Myocyte (in vitro differentiated cells): Measurements from ENCODE around the gene GFER. TPM values are rescaled to one million over a fixed set of nuclear protein-coding genes. Genes with fewer than 3 reads are reported as not detected.

Experiments used
- DNase-seq: peaks from one replicate; pipeline ENCODE4 v3.0.0-alpha.2; 2012; ENCODE audit warnings: low read depth
- total RNA-seq: library from RNA; depleted of rRNA; stranded (reverse); fragments of >200 nt; gene quantifications from 2 replicates; pipeline ENCODE4 v1.2.3, GENCODE V29; 2014

The GFER gene
- total RNA-seq, 1 donor from 2014 or later = 19.9 TPM

DNA sequence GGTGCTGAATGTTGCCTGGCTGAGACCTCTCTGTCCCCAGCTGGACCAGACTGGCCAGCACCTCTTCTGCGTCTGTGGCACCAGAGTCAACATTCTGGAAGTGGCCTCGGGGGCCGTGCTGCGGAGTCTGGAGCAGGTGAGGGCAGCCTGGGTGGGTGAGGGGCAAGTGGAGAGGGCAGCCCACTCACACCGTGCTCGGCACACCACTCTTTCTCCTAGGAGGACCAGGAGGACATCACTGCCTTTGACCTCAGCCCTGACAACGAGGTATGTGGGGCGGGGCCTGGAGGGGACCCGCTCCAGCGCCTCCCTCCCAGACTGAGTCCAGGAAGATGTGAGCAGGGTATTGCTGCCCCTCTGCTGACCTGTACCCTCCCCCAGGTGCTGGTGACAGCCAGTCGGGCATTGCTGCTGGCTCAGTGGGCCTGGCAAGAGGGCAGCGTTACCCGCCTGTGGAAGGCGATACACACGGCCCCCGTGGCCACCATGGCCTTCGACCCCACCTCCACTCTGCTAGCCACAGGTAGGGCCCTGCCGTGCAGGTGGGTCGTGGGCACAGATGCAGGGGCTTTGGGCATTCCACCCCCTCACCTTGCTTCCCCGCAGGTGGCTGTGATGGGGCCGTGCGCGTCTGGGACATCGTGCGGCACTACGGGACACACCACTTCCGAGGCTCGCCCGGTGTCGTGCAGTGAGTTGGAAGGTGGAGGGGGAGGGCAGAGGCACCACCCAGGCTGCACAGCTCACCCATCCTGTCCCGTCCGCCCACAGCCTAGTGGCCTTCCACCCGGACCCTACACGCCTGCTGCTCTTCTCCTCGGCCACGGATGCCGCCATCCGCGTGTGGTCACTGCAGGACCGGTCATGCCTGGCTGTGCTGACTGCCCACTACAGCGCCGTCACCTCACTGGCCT is 9.6 kb upstream of the GFER start:
- no peak for DNase-seq

GRCh38 chr16:1975432-1976215 is 8.4 kb upstream of the GFER start:
- no peak for DNase-seq

DNA sequence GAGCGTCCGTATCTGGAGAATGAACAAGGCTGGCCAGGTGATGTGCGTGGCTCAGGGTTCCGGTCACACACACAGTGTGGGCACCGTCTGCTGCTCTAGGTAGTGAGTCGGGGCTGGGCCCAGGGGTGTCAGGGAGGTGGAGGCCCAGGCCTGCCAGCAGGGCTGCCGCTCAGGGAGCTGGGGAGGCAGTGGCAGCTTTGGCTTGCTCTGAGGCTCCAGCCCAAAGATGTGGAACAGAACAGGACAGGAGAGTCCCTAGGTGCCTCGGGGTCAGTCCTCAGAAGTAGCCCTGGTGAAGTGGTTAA is 7.8 kb upstream of the GFER start:
- no peak for DNase-seq

- no peak for DNase-seq
These were observed 6.8 kb upstream of the GFER start for GRCh38 chr16:1976951-1977874.

- no peak for DNase-seq
These were observed 6.1 kb upstream of the GFER start for GRCh38 chr16:1977875-1978268.

- DNase-seq = no peak
These were observed 5.4 kb upstream of the GFER start for GRCh38 chr16:1978476-1979120.

- DNase-seq = no peak
These were observed 4.5 kb upstream of the GFER start for GRCh38 chr16:1979271-1980029.

- DNase-seq = peak; percentile 79
These were observed 3.8 kb upstream of the GFER start for GRCh38 chr16:1980030-1980769.

GRCh38 chr16:1980770-1981087 is 3.3 kb upstream of the GFER start:
- DNase-seq = no peak

DNA sequence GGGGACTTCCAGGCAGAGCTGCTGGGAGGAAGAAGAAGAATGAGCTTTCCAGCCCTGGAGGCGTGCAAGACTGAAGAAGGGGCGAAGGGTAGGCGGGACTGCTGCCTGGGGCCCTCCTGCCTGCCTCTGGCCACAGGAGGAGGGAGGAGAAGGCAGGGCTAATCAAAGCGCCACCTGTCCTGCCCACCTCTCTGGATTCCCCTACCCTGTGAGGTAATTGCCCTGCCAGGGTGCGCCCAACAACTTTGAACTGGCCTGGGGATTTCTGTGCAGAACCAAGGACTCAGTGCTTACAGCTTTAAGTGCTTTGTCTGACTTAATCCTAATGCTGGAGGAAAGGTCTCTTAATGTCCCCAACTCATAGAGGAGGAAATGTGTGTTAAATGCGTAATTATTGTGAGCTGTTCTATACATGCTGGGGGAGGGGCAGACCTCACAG is 2.6 kb upstream of the GFER start, which contains the start of gene NOXO1:
TSS of gene NOXO1 (minus strand) at position 72 of the 439 bp plus-strand sequence. CDS start 290 bp downstream, outside the sequence.
- DNase-seq = no peak

DNA sequence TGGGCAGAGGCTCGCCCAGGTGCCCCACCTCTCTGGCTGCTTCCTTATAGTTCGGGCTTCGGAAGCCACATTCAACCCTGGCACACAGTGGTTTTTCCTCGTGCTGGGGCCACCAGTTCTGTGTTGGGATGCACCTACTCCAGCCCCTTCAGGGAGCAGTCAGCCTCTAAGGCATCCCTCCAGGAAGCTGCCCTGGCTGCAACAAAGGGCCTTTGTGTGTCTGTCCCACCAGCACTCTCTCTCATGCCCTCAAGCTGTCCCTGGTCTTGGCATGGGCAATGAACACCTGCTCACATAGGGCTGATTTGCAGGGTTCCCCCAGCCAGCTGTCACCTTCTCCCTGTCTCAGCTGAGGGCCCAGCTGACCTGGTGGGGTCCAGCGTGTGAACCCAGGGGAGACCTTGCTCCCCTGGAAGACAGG is 2.0 kb upstream of the GFER start:
- DNase-seq = peak; percentile 94

GRCh38 chr16:1982991-1983543 is 926 bp upstream of the GFER start:
- no peak for DNase-seq

DNA sequence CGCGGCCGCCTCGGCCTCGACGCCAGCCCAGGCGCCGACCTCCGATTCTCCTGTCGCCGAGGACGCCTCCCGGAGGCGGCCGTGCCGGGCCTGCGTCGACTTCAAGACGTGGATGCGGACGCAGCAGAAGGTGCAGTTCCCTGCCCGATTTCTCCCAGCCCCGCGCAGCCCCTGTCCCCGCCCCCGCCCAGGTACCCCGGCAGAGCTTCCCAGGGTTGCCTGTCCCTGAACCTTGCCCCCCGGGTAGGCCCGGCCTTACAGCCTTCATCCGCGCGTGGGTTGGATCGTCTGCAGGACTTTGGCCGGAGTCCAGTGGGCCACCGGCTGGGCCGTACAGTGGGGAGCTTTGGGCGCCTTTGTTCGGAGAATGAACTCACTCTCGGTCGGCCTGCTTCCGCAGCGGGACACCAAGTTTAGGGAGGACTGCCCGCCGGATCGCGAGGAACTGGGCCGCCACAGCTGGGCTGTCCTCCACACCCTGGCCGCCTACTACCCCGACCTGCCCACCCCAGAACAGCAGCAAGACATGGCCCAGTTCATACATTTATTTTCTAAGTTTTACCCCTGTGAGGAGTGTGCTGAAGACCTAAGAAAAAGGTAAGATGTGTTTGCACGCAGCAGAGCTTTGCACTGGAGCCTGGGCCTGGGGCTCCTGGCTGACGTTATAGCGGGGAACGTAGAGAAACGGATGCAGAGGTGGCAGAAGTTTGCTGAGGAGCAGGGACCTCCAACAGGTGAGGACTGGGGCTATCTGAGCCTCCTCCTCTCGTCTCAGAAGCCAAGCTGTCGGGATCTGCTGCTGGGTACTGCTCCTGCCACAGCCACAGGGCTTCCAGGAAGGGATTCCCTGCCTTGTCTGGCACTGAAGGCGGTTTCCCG is 593 bp downstream of the GFER start:
- no peak for DNase-seq

GRCh38 chr16:1985466-1986150 is 1.6 kb downstream of the GFER start:
- DNase-seq = no peak

- no peak for DNase-seq
These were observed 3.2 kb downstream of the GFER start for GRCh38 chr16:1987198-1987597.

DNA sequence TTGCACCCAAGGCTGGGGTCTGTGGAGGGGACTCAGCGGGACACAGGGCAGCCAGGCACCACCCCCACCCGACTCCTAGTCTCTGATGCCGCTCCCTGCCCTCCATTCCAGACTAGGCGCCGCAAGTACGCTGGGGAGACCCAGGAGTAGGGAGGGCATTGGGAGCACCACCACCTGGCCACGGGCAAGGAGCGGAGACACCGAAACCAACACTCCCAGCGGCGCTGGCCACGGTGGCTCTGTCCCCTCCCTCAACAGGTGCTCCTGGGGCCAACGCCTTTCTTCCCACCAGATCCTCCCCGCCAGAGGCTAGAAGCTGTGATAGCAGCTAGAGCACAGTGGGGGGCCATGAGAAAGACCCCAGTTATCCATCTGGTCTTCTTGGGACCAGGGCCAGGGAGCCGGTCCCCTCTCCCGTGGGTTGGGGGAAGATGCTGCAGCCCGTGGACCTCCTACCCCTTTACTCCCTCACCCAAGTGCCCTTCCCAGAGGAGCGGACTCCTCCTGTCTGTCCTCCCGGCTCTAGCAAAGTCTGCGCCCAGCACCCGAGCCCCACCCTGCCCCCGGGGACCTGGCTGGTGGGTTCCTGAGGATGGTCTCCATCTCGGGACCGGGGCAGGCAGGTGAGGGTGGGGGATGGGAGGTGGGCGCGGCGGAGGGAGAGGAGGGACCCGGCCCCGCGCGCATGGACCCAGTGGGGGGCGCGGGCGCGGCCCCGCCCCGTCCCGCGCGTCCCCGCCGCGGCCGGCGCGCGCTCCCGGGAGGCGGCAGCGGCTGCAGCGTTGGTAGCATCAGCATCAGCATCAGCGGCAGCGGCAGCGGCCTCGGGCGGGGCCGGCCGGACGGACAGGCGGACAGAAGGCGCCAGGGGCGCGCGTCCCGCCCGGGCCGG is 5.5 kb downstream of the GFER start, which contains the start of gene SYNGR3:
TSS of gene SYNGR3 (plus strand) at position 762 of the 892 bp plus-strand sequence. CDS start 133 bp downstream, outside the sequence.
- no peak for DNase-seq

DNA sequence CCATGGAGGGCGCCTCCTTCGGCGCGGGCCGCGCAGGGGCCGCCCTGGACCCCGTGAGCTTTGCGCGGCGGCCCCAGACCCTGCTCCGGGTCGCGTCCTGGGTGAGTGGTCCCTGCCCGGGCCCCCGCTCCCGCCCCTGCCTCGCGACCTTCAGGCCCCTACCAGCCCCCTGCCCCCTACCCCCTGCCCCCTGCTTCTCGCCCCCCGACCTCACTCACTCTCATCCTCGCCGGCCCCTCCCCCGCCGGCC is 6.0 kb downstream of the GFER start:
- no peak for DNase-seq
